CMK (cell line): ENCODE measurements around the gene LRRC47.

ENCODE experiments used
- DNase-seq: peaks from one replicate; pipeline ENCODE4 v3.0.0-alpha.2; 2010; ENCODE audit warnings: low read depth

The LRRC47 gene

GRCh38 chr1:3746830-3747521, 49.3 kb downstream of the LRRC47 start:
- DNase-seq, result peak; percentile 80

GRCh38 chr1:3746389-3746829, 49.9 kb downstream of the LRRC47 start:
- no peak for DNase-seq

GRCh38 chr1:3745590-3746381, 50.5 kb downstream of the LRRC47 start:
- DNase-seq, result no peak

- DNase-seq, result no peak
These were observed 51.2 kb downstream of the LRRC47 start for GRCh38 chr1:3745071-3745470.

GRCh38 chr1:3744646-3745045, 51.7 kb downstream of the LRRC47 start:
- DNase-seq, result no peak

- no peak for DNase-seq
These were observed 52.5 kb downstream of the LRRC47 start for GRCh38 chr1:3743826-3744225.

GRCh38 chr1:3743421-3743820, 52.9 kb downstream of the LRRC47 start:
- DNase-seq, result no peak

- DNase-seq, result no peak
These were observed 53.6 kb downstream of the LRRC47 start for GRCh38 chr1:3742439-3743298.

- DNase-seq, result no peak
These were observed 54.5 kb downstream of the LRRC47 start for GRCh38 chr1:3741566-3742438.

- no peak for DNase-seq
These were observed 55.5 kb downstream of the LRRC47 start for GRCh38 chr1:3740752-3741151.

GRCh38 chr1:3740042-3740441, 56.3 kb downstream of the LRRC47 start:
- no peak for DNase-seq

- no peak for DNase-seq
These were observed 57.4 kb downstream of the LRRC47 start for GRCh38 chr1:3738943-3739342.

- DNase-seq, result no peak
These were observed 59.6 kb downstream of the LRRC47 start for GRCh38 chr1:3736708-3737107.

- no peak for DNase-seq
These were observed 60.2 kb downstream of the LRRC47 start for GRCh38 chr1:3736131-3736561.

GRCh38 chr1:3735688-3736087, 60.6 kb downstream of the LRRC47 start:
- no peak for DNase-seq

- DNase-seq, result no peak
These were observed 61.1 kb downstream of the LRRC47 start for GRCh38 chr1:3735027-3735681.

GRCh38 chr1:3734602-3735001, 61.7 kb downstream of the LRRC47 start:
- no peak for DNase-seq

GRCh38 chr1:3733883-3734589, 62.3 kb downstream of the LRRC47 start:
- no peak for DNase-seq

GRCh38 chr1:3733094-3733882, 63.0 kb downstream of the LRRC47 start:
- no peak for DNase-seq
